GM12864 (cell line): ENCODE data around the gene CYP17A1.

Experiments
- DNase-seq: peaks from one replicate; pipeline ENCODE4 v3.0.0-alpha.2; 2011; ENCODE audit warnings: low read depth
- H3K4me3 ChIP-seq: 2 replicates; pipeline ENCODE4 v1.5.1; 2011; ENCODE audit warnings: mild to moderate bottlenecking, low read depth, low read length, control low read depth
- TF ChIP-seq, protein P1 (sequence below): IDR thresholded peaks from 2 replicates; pipeline ENCODE4 v1.5.1; 2011; ENCODE audit warnings: low read depth, mild to moderate bottlenecking, moderate library complexity, low read length, control low read depth, inconsistent platforms; ENCODE audit errors: missing control alignments

Gene CYP17A1

DNA sequence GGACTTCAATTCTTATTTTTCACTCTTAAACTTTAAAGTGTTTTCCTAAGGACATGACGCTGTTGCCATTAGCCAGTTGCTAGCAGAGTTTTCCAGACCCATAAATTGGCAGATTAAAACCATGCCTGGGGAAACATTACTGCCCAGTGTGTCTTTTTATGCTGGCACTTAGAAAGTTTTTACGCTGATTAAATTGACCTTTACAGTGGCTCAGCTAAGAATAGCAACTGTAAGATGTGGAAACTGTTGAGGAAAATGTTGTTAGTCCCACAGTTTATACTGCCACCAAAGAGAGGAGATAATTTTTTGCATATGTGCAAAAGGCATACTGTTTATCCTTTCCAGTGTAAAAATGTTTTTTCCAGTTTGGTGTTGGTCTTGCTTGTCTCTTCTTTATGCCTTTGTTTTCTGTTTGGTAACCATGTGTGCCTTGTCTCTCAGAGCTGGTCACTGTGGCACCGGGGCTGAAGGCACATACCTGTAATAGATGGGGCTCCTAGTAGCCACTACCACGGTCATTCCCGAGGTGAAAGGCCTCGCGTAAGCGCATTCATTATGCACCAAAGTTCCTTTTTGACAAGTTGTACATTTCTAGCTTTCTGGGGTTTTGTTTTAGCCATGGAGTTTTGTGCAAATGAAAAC is 45.3 kb downstream of the CYP17A1 start:
- TF ChIP-seq, protein P1, sequence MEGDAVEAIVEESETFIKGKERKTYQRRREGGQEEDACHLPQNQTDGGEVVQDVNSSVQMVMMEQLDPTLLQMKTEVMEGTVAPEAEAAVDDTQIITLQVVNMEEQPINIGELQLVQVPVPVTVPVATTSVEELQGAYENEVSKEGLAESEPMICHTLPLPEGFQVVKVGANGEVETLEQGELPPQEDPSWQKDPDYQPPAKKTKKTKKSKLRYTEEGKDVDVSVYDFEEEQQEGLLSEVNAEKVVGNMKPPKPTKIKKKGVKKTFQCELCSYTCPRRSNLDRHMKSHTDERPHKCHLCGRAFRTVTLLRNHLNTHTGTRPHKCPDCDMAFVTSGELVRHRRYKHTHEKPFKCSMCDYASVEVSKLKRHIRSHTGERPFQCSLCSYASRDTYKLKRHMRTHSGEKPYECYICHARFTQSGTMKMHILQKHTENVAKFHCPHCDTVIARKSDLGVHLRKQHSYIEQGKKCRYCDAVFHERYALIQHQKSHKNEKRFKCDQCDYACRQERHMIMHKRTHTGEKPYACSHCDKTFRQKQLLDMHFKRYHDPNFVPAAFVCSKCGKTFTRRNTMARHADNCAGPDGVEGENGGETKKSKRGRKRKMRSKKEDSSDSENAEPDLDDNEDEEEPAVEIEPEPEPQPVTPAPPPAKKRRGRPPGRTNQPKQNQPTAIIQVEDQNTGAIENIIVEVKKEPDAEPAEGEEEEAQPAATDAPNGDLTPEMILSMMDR: no peak
- no peak for DNase-seq
- no peak overlapping the region for H3K4me3 ChIP-seq

DNA sequence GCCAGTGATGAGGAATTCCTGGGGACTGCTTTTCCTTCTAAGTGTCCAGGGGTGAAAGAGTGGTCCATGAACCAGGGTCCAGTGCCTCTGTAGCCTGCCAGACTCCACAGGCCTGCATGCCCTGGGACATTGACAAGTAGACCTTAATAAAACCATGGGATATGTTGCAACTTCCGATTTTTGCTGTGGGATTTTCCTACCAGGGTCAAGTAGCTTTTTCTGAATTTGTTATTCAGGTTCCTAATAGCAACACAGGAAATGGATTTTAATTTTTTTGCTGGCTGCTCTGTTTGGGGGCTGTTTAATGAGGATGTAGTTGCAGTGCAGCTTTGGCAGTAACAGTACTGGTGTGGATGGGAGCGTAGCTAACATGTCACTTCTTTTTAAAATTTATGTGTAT is 51.4 kb downstream of the CYP17A1 start:
- TF ChIP-seq, protein P1: no peak
- H3K4me3 ChIP-seq: no peak overlapping the region
- DNase-seq: no peak

DNA sequence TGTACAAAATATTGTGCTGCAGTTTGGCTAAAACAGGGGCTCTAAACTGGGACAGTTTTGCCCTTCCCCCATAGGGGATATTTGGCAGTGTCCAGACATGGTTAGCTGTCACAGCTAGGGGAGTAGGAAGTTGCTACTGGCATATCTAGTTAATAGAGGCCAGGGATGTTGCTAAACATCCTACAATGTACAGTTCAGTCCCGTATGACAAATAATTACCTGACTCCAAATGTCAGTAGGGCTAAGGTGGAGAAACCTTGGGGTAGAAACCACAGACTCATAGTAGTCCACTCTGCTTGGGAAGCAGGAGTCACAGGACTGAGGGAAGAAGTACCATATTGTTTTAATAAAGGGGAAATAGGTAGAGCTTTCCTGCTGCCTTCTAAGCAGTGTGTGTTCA is 53.6 kb downstream of the CYP17A1 start:
- TF ChIP-seq, protein P1: no peak
- no peak overlapping the region for H3K4me3 ChIP-seq
- DNase-seq: no peak

DNA sequence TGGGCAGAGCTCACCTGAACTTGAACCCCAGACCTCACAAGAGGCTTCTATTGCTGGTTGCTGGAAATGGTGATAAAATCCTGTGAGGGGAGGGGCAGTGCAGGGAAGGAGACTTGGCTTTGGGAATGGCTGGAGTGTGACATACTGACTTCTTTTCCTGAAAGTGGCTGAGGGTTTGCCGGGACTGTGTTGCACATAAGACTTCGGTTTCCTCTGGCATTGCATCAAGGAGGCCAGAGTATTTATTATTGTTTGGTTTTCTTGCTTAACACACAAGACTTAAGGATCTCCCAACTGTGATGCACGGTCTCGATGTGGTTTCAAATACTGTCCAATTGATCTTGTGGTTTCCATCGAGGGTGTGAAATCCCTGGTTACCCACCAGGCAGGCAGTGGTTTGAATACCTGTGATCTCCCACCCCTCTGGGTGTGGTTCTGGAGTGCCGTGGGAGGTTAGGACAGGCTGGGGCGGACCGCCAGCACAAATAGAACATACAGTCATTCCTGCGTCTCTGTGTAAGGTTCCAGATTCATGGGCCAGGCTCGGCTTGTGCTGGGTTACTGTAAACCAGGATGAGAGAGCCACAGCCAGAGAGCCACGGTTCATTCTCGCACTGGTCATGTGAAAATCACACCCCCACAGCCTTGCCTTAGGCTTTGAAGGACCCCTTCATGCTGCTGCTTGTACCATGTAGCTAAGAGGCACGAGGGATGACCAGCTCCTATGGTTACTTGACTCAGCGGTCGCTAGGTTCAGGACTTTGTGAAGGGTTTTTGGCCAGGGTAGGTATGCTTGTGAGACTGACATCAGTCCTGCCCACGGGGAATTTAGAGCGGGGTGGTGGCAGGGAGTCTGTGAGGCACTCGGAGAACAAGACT is 54.3 kb downstream of the CYP17A1 start:
- H3K4me3 ChIP-seq: no peak overlapping the region
- TF ChIP-seq, protein P1: no peak
- no peak for DNase-seq

DNA sequence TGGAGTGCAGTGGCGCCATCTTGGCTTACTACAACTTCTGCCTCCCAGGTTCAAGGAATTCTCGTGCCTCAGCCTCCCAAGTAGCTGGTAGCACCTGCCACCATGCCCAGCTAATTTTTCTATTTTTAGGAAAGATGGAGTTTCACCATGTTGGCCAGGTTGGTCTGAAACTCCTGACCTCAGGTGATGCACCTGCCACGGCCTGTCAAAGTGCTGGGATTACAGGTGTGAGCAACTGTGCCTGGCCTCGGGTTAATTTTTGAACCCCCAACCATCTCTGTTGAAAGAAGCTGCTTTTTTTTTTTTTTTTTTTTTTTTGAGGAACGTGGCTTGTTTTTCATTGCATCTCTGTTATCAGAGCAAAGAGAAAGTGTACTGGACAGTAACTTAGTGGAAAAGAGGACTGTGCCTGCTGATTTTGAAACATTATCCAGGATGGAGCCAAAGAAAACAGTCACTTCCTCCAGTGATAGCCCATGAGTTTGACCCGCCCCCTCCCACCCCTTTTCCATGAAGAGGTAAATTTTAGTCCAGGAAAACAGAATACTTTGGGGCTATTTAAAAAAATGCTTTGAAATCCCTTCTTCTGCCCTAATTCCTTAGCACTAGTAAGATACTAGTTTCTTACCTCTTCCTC is 55.2 kb downstream of the CYP17A1 start:
- no peak for DNase-seq
- TF ChIP-seq, protein P1: no peak
- no peak overlapping the region for H3K4me3 ChIP-seq

DNA sequence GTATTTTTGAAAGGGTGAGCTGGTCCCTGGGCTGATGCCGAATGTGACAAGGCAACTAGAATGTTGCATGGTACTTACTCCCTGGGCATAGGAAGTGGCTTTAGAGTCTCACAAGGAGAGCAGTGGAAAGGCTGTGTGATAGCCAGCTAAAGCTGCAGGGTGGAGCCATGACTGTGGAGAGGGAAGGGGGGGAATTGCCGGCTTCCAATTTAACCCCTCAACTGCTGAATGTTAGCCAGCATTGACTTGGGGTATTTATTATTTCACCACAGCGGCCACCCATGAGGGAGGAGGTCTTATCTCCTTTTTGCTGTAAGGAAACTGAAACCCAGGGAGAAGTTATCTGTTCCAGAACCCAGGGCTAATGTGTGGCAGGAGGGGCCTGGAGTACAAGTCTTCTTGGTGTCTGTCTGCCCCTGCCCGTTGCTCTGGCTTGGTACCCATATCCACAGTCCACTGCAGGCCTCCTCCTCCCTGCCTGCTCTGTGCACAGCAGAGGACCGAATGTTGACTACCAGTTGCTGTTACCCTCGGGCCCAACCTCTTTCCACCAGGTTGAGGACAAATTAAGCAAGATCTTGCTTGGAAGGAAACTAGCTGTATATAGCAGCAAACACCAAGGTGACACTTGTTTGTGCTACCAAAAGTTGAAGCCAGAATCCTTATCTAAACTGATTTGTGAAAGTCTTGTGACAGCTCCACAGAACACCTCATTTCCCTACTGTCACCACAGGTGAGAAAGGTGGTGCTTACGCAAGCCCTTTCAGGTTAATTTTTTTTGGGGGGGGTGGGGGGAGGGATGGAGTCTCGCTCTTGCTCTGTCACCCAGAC is 55.9 kb downstream of the CYP17A1 start:
- no peak overlapping the region for H3K4me3 ChIP-seq
- TF ChIP-seq, protein P1: no peak
- DNase-seq: no peak
